Measurements from ENCODE around the gene DNMT1.

Gene DNMT1

GRCh38 chr19:10142701-10143375, 51.9 kb downstream of the DNMT1 start:
- ATAC-seq (replicated peaks; ENCODE audit: extremely low read depth, poor library complexity, severe bottlenecking) (peak; percentile 99), DNase-seq (ENCODE audit: low spot score in 2 of 2) (peak; percentile 28 to 36)
- Mint-ChIP-seq H3K36me3 (ENCODE audit: insufficient read depth) (peaks cover 48% of the 10 kb centered on the region), H3K27me3 (no peaks in the 10 kb centered on the region), H3K4me3 (peak overlapping the region; percentile 71), H3K27ac (ENCODE audit: low read depth) (peak overlapping the region; percentile 95), H3K9me3 (no peaks in the 10 kb centered on the region), H3K4me1 (peaks cover 27% of the 10 kb centered on the region)

- DNase-seq (ENCODE audit: low spot score in 2 of 2) (no peak), ATAC-seq (replicated peaks; ENCODE audit: extremely low read depth, poor library complexity, severe bottlenecking) (no peak)
- H3K27ac Mint-ChIP-seq (ENCODE audit: low read depth) = peak overlapping the region; percentile 95
- H3K4me3 Mint-ChIP-seq = peak overlapping the region; percentile 71
- H3K9me3 Mint-ChIP-seq = no peaks in the 10 kb centered on the region
- H3K4me1 Mint-ChIP-seq = peaks cover 27% of the 10 kb centered on the region
- H3K27me3 Mint-ChIP-seq = no peaks in the 10 kb centered on the region
- H3K36me3 Mint-ChIP-seq (ENCODE audit: insufficient read depth) = peaks cover 43% of the 10 kb centered on the region
Observed at GRCh38 chr19:10141973-10142372, 52.8 kb downstream of the DNMT1 start.

GRCh38 chr19:10141479-10141878, 53.3 kb downstream of the DNMT1 start:
- peak overlapping the region; percentile 95 for H3K27ac Mint-ChIP-seq (ENCODE audit: low read depth)

GRCh38 chr19:10139952-10140351, 54.8 kb downstream of the DNMT1 start:
- no peak for DNase-seq (ENCODE audit: low spot score in 2 of 2)
- H3K27ac Mint-ChIP-seq (ENCODE audit: low read depth) = no peak overlapping the region
- no peak for ATAC-seq (replicated peaks; ENCODE audit: extremely low read depth, poor library complexity, severe bottlenecking)
- peaks cover 27% of the 10 kb centered on the region for H3K4me1 Mint-ChIP-seq
- peaks cover 32% of the 10 kb centered on the region for H3K36me3 Mint-ChIP-seq (ENCODE audit: insufficient read depth)
- H3K27me3 Mint-ChIP-seq = no peaks in the 10 kb centered on the region
- no peak overlapping the region for H3K4me3 Mint-ChIP-seq
- H3K9me3 Mint-ChIP-seq = no peaks in the 10 kb centered on the region

More at GRCh38 chr19:10141479-10141878, 53.3 kb downstream of the DNMT1 start:
- no peaks in the 10 kb centered on the region for H3K27me3 Mint-ChIP-seq
- peak overlapping the region; percentile 71 for H3K4me3 Mint-ChIP-seq
- peaks cover 27% of the 10 kb centered on the region for H3K4me1 Mint-ChIP-seq
- no peaks in the 10 kb centered on the region for H3K9me3 Mint-ChIP-seq
- DNase-seq (ENCODE audit: low spot score in 2 of 2) (no peak), ATAC-seq (replicated peaks; ENCODE audit: extremely low read depth, poor library complexity, severe bottlenecking) (no peak)
- H3K36me3 Mint-ChIP-seq (ENCODE audit: insufficient read depth) = peaks cover 38% of the 10 kb centered on the region

GRCh38 chr19:10138879-10139795, 55.6 kb downstream of the DNMT1 start:
- Mint-ChIP-seq H3K27ac (ENCODE audit: low read depth) (no peak overlapping the region), H3K36me3 (ENCODE audit: insufficient read depth) (peaks cover 31% of the 10 kb centered on the region)

GRCh38 chr19:10137751-10138682, 56.7 kb downstream of the DNMT1 start:
- no peak for DNase-seq (ENCODE audit: low spot score in 2 of 2)
- Mint-ChIP-seq H3K9me3 (no peaks in the 10 kb centered on the region), H3K27ac (ENCODE audit: low read depth) (no peak overlapping the region), H3K4me3 (no peak overlapping the region), H3K4me1 (peaks cover 15% of the 10 kb centered on the region), H3K27me3 (no peaks in the 10 kb centered on the region), H3K36me3 (ENCODE audit: insufficient read depth) (peaks cover 28% of the 10 kb centered on the region)
- ATAC-seq (replicated peaks; ENCODE audit: extremely low read depth, poor library complexity, severe bottlenecking) = no peak

More at GRCh38 chr19:10138879-10139795, 55.6 kb downstream of the DNMT1 start:
- no peak overlapping the region for H3K4me3 Mint-ChIP-seq
- H3K9me3 Mint-ChIP-seq = no peaks in the 10 kb centered on the region
- ATAC-seq (replicated peaks; ENCODE audit: extremely low read depth, poor library complexity, severe bottlenecking) (no peak), DNase-seq (ENCODE audit: low spot score in 2 of 2) (no peak)
- no peaks in the 10 kb centered on the region for H3K27me3 Mint-ChIP-seq
- peaks cover 22% of the 10 kb centered on the region for H3K4me1 Mint-ChIP-seq

GRCh38 chr19:10136936-10137335, 57.8 kb downstream of the DNMT1 start:
- Mint-ChIP-seq H3K4me1 (peaks cover 7% of the 10 kb centered on the region), H3K36me3 (ENCODE audit: insufficient read depth) (peaks cover 32% of the 10 kb centered on the region), H3K27me3 (no peaks in the 10 kb centered on the region), H3K9me3 (no peaks in the 10 kb centered on the region), H3K4me3 (no peak overlapping the region), H3K27ac (ENCODE audit: low read depth) (peak overlapping the region; percentile 53)
- DNase-seq (ENCODE audit: low spot score in 2 of 2) (no peak), ATAC-seq (replicated peaks; ENCODE audit: extremely low read depth, poor library complexity, severe bottlenecking) (no peak)

GRCh38 chr19:10135551-10136334, 59.0 kb downstream of the DNMT1 start:
- Mint-ChIP-seq H3K4me3 (no peak overlapping the region), H3K36me3 (ENCODE audit: insufficient read depth) (peaks cover 33% of the 10 kb centered on the region), H3K4me1 (peaks cover 5% of the 10 kb centered on the region), H3K9me3 (no peaks in the 10 kb centered on the region), H3K27ac (ENCODE audit: low read depth) (no peak overlapping the region), H3K27me3 (no peaks in the 10 kb centered on the region)
- ATAC-seq (replicated peaks; ENCODE audit: extremely low read depth, poor library complexity, severe bottlenecking) (no peak), DNase-seq (ENCODE audit: low spot score in 2 of 2) (no peak)

- H3K27me3 Mint-ChIP-seq = no peaks in the 10 kb centered on the region
- no peak overlapping the region for H3K27ac Mint-ChIP-seq (ENCODE audit: low read depth)
- peaks cover 5% of the 10 kb centered on the region for H3K4me1 Mint-ChIP-seq
- no peaks in the 10 kb centered on the region for H3K9me3 Mint-ChIP-seq
- DNase-seq (ENCODE audit: low spot score in 2 of 2) (no peak), ATAC-seq (replicated peaks; ENCODE audit: extremely low read depth, poor library complexity, severe bottlenecking) (no peak)
- no peak overlapping the region for H3K4me3 Mint-ChIP-seq
- H3K36me3 Mint-ChIP-seq (ENCODE audit: insufficient read depth) = peaks cover 28% of the 10 kb centered on the region
Observed at GRCh38 chr19:10134040-10134439, 60.7 kb downstream of the DNMT1 start.

GRCh38 chr19:10133596-10133995, 61.2 kb downstream of the DNMT1 start:
- no peak overlapping the region for H3K4me3 Mint-ChIP-seq
- H3K9me3 Mint-ChIP-seq = no peaks in the 10 kb centered on the region
- no peak for DNase-seq (ENCODE audit: low spot score in 2 of 2)
- peaks cover 26% of the 10 kb centered on the region for H3K36me3 Mint-ChIP-seq (ENCODE audit: insufficient read depth)
- peaks cover 5% of the 10 kb centered on the region for H3K4me1 Mint-ChIP-seq
- no peak overlapping the region for H3K27ac Mint-ChIP-seq (ENCODE audit: low read depth)
- H3K27me3 Mint-ChIP-seq = no peaks in the 10 kb centered on the region
- ATAC-seq (replicated peaks; ENCODE audit: extremely low read depth, poor library complexity, severe bottlenecking) = no peak

- ATAC-seq (replicated peaks; ENCODE audit: extremely low read depth, poor library complexity, severe bottlenecking) (no peak), DNase-seq (ENCODE audit: low spot score in 2 of 2) (no peak)
- H3K9me3 Mint-ChIP-seq = no peaks in the 10 kb centered on the region
- no peaks in the 10 kb centered on the region for H3K27me3 Mint-ChIP-seq
- H3K36me3 Mint-ChIP-seq (ENCODE audit: insufficient read depth) = peaks cover 26% of the 10 kb centered on the region
- H3K27ac Mint-ChIP-seq (ENCODE audit: low read depth) = peak overlapping the region; percentile 55
- peaks cover 5% of the 10 kb centered on the region for H3K4me1 Mint-ChIP-seq
- H3K4me3 Mint-ChIP-seq = no peak overlapping the region
Observed at GRCh38 chr19:10132905-10133304, 61.8 kb downstream of the DNMT1 start.
